PFSK-1 (cell line): ENCODE measurements around the gene EYA2.

ENCODE experiments used
- POLR2AphosphoS5 ChIP-seq: IDR thresholded peaks from 2 replicates; pipeline ENCODE4 v1.6.1; 2012; ENCODE audit warnings: low read depth, mild to moderate bottlenecking, control low read depth, low read length, moderate library complexity
- REST ChIP-seq, 2 experiments: IDR thresholded peaks; 2 replicates each; pipeline versions ENCODE4 v1.6.1 to v1.8.0; 2011 to 2012; ENCODE audit warnings: low read depth in 2 of 2, low read length in 2 of 2, control low read depth in 1 of 2, inconsistent platforms in 1 of 2, mild to moderate bottlenecking in 1 of 2, moderate library complexity in 1 of 2; ENCODE audit not compliant: insufficient read depth in 1 of 2

DNA sequence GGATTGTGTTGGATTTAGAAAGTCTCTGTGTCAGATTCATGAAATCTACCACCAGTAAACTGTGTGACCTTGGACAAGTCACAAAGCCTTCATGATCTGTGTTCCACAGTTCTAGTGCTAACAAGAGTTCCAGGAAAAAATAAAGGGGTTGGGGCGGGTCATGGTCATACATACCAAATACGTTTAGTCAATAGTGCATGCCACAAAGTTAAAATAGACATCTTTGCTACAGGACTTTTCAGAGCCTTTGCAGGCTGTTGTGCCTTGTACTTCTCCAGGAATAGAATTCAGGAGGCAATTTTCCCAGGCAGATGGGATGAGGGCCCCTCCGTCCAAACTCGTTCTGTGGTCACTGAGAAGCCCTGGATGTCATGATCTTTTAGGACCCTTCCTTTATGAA is 127.2 kb downstream of the EYA2 start:
- TF ChIP-seq POLR2AphosphoS5: no peak
- no peak for TF ChIP-seq REST (IDR thresholded peaks at IDR 0.05; ENCODE audit: insufficient read depth in 1 of 2, low read depth in 2 of 2, low read length in 2 of 2)
